Embryonic facial prominence (tissue), 1 donor: Measurements from ENCODE around the gene SSH2.
A peak's percentile ranks its signal among the peaks of the same experiment; 100 is the strongest.

Source experiments
- DNase-seq: peaks from one replicate; pipeline ENCODE4 v3.0.0-alpha.2; 2016; ENCODE audit errors: extremely low spot score

Gene SSH2

DNA sequence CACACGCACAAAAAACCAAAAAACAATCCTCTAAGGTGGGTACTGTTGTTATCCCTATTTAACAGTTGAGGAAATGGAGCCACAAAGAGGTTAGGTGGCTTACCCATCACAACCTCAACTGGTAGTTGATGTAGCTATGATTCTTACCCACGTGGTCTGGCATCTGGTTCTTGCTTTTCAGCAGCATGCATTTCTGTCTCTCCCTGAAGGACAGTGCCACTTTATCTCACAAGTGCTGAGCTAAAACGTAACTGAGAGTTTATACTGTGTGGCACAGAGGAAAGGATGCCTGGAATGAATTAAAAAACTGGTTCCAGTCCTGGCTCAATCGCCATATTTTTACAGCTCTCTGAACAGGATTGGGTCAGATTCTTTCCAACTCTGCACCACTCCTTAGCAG is 305.4 kb downstream of the SSH2 start:
- DNase-seq = no peak

DNA sequence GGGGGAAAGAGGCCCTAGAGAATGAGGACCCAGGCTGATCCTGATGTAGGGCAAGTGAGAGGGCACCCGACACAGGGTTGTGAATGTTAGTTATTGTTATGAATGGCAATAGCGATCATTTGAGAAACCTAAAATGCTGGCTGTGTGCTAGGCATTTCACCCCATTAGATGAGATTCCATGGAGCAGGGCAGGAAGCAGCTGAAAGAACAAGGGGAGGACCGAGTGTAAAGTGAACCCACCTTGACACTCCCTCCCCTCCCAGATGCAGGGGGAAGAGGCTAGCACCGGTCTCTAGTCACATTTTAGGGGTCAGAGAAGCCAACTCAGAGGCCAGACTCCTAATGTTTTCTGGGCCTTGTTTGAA is 306.8 kb downstream of the SSH2 start:
- DNase-seq = no peak

- no peak for DNase-seq
These were observed 307.4 kb downstream of the SSH2 start, which contains the start of gene CORO6 for GRCh38 chr17:29622337-29623282. CORO6 (minus strand) TSS chr17:29622912; CDS start chr17:29621421, 1,491 bp downstream.

DNA sequence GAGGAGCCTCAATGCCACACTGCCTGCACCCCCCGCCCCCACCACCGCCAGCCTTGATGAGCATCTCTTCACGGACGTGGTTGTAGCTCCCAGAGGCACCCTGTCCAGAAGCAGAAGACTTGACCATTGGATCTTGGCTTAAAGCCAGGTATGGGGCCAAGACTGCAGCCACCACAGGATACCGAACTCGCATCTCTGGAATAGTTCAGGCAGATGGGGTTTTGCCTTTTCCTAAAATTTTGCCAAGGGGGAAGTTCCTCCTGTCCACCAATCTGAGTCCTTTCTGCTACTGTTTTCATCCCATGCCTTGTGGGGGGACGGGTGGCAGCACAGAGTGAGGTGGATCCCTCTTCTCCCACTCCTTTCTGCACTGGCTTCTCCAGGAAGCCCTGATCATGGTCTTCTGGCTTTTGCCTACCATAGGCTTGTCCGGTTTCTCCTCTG is 308.3 kb downstream of the SSH2 start:
- no peak for DNase-seq

DNA sequence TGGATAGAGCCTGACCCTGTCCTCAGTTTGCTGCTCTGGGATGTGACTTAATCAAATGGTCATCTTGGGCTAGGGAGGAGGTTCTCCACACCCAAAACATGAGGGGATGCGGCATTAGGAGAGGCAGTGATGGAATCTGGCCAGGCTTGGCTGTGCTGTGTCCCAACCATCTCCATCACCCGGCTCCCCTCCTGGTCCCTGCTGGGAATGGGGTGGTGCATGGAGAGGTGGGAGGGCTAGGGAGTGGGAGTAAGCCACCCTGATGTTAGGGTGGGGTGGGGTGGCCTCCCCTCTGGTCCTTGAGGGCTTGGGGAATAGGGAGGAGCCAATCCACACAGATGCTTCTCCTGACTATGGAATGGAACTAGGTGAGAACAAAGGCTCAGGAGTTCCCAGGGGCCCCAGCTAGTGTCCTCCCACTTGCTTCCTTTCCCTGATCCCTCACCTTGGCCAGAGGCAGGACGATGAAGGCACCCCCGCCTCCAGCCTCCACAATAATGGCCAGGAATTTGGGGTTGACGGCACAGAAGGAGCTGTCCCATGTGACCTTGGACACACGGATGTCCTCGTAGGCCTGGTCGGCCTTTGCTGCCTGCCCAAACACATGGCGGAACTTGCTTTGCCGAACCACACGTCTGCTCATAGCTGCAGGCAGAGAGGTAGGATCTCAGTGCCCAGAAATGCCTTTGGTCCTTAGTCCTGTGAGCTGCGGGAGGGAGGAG is 309.1 kb downstream of the SSH2 start:
- no peak for DNase-seq

- DNase-seq = no peak
These were observed 309.8 kb downstream of the SSH2 start for GRCh38 chr17:29620271-29620670.

DNA sequence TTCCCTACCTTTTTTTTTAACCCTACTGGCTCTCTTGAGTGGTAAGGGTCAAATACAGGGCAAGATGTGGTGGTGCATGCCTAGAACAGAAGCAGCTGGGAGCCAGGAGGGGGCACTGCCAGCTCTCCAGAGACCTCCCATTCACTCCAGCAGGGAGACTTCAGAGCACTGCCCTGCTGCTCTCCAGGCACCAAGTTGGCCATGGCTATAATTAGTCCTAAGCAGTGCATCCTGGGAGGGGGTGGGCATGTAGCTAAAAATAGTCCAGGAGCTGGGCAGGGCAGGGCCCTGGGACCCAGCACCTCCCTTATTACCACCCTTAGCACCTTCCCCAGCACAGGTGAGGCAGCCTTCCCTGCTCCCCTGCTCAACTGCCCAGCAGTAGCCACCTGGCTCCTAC is 310.8 kb downstream of the SSH2 start:
- no peak for DNase-seq

- no peak for DNase-seq
These were observed 311.6 kb downstream of the SSH2 start for GRCh38 chr17:29618272-29619065.

DNA sequence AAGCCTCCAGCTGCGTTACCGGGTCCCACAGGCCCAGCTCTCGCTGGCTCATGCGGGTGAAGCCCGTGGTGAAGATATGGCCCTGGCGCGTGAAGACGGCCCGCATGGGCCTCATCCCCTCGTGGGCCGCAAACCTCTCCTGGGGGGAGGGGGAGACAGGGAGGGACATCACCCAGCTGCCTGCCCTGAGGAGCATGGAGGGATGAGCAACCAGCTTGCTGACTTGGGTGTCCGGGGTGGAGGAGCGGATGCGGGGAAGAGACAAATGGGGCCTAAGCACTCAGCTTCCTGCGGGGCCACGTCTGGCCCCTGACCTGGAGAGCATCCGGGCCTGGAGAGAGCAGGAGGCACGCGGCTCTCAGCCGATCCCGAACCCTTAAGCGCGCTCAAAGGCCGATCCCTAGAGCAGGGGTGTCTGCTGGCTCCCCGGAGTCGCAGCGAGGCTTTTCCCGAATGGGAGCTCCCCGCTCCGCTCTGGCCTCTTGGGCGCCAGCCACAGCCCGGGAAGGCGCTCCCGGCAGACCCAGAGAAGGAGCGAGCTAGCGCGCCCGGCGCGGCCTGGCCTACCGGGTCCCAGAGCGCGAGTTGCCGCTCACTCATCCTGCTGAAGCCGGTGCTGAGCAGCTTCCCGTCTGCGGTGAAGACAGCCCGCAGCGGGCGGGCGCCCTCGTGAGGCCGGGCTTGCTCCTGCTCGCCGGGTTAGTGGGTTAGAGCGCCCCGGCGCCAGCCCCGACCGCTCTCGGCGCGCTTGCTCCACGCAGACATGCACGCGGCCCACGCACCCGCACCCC is 312.4 kb downstream of the SSH2 start:
- no peak for DNase-seq

DNA sequence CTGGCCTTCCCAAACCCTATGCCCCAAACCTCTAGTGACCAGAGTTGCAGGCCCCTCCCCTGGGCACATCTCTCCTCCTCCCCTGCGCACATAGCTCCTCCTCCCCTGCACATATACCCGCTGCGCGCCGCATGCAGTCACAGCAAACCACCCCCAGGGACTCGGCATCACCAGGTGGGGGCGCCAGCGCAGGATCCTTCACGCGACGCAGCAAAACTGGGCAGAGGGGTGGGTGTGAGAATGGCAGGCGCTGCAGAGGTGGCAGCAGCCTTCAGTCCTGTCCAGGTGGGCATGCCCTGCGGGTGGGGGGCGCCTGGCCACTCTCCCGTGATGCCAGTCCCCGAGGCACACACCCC is 312.9 kb downstream of the SSH2 start:
- no peak for DNase-seq

GRCh38 chr17:29616300-29617048 is 313.6 kb downstream of the SSH2 start:
- no peak for DNase-seq

DNA sequence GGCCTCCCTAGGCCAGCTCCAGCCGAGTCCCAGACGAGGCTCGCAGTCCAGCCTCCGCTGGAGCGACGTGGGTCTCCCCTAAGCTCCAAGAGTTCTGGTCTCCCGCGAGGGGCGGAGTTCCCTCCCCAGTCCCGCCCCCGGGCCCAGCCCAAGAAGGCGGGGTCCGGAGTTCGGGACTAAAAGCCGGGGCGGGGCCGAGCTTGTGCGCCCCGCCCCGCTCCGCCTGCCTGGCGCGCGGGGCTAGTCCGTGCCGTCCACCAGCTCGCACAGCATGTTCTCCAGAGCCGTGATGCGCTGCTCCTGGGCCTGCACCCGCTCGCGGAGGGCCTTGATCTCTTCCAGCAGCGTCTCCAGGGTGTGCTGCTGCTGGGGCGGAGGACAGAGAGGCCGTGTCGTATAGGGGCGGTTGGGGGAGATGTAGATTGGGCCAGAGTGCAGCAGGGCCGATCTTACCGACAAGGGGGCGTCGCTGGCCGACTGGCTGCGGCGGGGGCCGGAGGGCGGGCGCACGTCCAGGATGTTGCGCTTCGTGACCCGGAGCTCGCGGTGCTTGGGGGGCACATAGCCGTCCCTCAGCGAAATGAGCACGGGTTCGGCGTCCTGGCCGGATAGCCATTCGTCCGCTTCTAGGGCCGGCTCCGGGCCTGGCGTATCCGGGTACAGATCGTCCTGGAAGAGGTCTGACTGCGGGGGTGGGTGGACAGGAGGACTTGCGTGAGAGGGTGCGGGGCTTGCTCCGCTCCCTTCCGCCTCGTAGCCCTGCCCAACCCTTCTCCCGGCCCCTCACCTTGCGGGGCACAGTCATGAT is 314.3 kb downstream of the SSH2 start:
- peak; percentile 54 for DNase-seq

DNA sequence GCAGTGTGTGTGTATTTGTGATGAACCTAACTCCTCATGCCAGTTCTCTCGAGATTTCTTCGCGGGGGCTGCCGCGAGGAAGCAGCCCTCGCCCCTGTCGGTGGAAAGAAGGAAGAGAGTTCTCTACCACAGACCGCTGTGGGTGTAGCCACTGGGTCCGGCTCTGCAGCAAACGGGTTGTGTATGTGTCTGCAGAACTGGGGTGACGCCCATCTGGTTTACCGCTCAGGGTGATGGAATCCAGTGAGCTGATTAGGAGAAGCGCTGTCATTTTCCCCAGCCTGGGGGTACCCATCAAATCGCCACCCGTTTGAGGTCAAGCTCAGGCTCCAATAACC is 315.0 kb downstream of the SSH2 start:
- no peak for DNase-seq

DNA sequence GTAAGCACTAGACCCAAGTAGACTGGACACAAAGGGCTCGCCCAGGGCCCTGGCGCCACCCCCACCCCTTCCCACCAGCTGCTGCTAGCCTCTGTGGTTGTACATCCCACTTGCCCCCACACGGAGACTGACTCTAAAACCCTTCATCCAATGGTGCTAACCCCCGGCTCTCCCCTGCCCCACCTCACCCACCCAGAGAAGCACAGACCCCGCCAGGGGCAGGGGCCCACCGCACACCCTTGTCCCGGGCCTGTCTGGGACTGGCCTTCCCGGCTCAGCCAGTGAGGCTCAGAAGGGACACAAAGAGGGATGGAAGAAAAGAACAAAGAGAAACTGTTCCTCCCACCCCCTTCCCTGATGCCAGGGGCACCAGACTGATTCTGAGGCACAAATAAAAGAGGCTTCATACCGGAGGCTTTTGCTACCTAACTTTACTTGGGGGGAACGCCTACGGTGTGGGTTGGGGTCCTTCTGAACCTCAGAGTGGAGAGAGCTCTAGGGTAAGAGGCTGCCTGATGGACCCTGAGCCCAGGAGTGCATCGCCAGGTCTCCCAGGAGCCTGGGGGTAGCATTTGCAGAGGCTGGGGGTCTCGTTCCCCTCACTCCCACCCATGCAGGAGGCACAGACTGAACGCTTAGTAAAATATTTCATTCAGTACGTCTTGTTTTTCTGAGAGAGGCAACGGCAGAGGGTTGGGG is 315.5 kb downstream of the SSH2 start:
- DNase-seq = no peak

GRCh38 chr17:29613856-29614255 is 316.2 kb downstream of the SSH2 start:
- DNase-seq = no peak

GRCh38 chr17:29613352-29613837 is 316.6 kb downstream of the SSH2 start:
- DNase-seq = peak; percentile 72

DNA sequence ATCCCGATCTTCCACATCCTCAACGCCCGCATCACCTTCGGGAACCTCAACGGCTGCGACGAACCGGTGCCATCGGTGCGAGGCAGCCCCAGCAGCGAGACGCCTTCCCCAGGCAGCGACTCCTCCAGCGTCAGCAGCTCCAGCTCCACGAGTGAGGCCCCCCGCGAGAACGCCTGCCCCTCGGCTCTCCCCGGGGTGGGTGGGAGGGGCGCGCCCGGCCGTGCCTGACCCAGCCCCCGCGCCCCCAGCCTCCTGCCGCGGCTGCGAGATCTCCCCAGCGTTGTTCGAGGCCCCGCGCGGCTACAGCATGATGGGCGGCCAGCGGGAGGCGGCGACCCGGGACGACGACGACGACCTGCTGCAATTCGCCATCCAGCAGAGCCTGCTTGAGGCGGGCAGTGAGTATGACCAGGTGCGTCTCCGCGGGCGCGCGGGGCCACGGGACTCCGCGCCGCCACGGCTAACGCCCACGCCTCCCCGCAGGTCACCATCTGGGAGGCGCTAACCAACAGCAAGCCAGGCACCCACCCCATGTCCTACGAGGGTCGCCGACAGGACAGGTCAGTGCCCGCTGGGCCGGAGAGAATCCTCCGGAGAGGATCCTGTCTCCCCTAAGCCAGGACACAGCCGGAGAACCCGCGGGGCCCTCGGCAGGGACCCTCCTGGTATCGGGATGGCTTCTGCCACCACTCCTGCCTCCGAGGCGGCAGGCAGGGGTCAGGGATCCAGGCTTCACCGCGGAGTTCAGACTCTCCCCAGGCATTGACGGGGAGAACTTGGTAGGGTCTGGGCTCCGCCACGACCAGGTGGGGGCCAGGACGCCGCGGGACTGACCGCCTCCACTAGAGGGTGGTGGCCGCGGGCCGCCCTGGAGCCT is 317.4 kb downstream of the SSH2 start:
- no peak for DNase-seq

DNA sequence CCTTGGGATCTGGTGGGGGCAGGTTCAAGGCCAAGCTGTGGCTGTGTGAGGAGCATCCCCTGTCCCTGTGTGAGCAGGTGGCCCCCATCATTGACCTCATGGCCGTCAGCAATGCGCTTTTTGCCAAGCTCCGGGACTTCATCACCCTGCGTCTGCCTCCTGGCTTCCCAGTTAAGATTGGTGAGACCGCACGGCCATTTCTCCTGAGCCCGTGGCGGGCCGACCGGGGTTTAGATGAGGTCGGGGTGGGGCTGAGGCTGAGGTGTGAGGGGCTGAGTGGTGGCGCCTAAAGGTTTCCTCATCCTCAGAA is 318.0 kb downstream of the SSH2 start:
- DNase-seq = no peak
